Measurements from ENCODE around the gene KIF6. TPM values are rescaled to one million over a fixed set of nuclear protein-coding genes. Genes with fewer than 3 reads are reported as not detected.

Gene KIF6
- total and polyA plus RNA-seq, 2 of the 8 experiments (the other 6 are each of a cell fraction or from before 2014, with no cell fraction given), result 0.53 to 0.65 TPM

DNA sequence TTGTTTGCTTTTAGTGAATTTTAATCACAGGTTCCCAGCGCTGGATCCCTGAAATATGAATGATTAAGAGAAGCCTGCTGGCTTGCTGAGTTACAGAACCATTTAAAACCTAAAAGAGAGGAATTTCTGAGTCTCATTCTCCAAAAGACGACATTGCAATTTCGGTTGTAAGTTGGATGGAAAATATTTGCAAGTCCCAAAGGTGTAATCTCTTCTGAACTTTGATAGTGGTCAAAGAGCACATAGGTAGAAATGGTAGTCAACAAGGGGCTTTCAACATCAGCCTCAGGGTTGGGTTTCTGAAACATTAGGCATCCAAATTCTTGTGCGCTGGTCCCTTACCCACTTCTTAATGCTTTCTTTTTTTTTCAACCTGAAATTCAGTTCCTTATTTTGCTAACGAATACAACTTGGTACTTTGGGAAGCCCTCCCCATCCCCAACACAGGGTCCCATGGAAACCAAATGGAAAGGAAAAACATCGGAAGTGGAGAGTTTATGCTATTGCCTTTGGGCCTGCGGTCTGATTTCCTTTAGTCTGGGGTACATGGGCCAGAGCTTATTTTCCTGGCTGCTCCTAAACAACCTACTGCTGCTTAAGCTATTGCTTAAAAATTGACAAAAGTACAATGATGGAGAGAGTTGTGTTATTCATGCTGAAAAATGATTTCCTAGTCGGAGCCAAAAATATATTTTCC lies 285.7 kb downstream of the KIF6 start:
- H2BK12ac ChIP-seq (ENCODE audit: low read depth, low read length), result no peak overlapping the region
- H2AFZ ChIP-seq (ENCODE audit: low read length), result no peak overlapping the region
- no peaks in the 10 kb centered on the region for H3K79me1 ChIP-seq (ENCODE audit: low read depth, low read length)
- no peak overlapping the region for H3K4ac ChIP-seq (replicated peaks; ENCODE audit: insufficient read length, low read depth, low read length)
- H2BK20ac ChIP-seq (ENCODE audit: low read length), result no peak overlapping the region
- no peaks in the 10 kb centered on the region for H3K23me2 ChIP-seq (ENCODE audit: low read depth, low read length)
- no peak overlapping the region for H3K4me2 ChIP-seq (ENCODE audit: insufficient read depth in 1 of 2, low read depth in 2 of 2, low read length in 2 of 2)
- H4K91ac ChIP-seq (replicated peaks; ENCODE audit: insufficient read length, low read length), result no peak overlapping the region
- H3K9ac ChIP-seq (replicated peaks in 1 of 4; ENCODE audit: extremely low read depth in 1 of 4, low read depth in 3 of 4, low read length in 3 of 4), result no peak overlapping the region
- ChIA-PET POLR2A (ENCODE audit: partially characterized antibody) (interaction anchor here (0.7 kb wide), 1 partner anchor 27 kb away, joined by 3 read pairs; no protein-coding TSS in a partner anchor), CTCF (ENCODE audit: partially characterized antibody) (interaction anchor here (3.1 kb wide), 1 partner anchor 11 kb away, joined by 18 read pairs; no protein-coding TSS in a partner anchor)
- H4K20me1 ChIP-seq (replicated peaks in 1 of 2; ENCODE audit: control insufficient read depth in 1 of 2, insufficient read depth in 2 of 2, low read length in 2 of 2), result no peaks in the 10 kb centered on the region
- H3K27me3 ChIP-seq (replicated peaks in 1 of 4; ENCODE audit: control insufficient read depth in 3 of 4, extremely low read depth in 1 of 4, insufficient read depth in 3 of 4, low read length in 3 of 4), result peaks cover 0 to 1% (median 0%) of the 10 kb centered on the region in 4 experiments; a peak in 1 of 7 replicates
- no peak overlapping the region for H3K56ac ChIP-seq (replicated peaks; ENCODE audit: insufficient read length, low read depth, low read length)
- H3K18ac ChIP-seq (ENCODE audit: extremely low read depth, low read length), result no peak overlapping the region
- H2BK120ac ChIP-seq (replicated peaks; ENCODE audit: low read depth, low read length), result no peak overlapping the region
- no peak overlapping the region for H3K23ac ChIP-seq (ENCODE audit: insufficient read length)
- no peak overlapping the region for H2BK5ac ChIP-seq (ENCODE audit: low read depth, low read length)
- H3K79me2 ChIP-seq (ENCODE audit: control insufficient read depth in 1 of 2, insufficient read depth in 2 of 2, low read length in 2 of 2), result no peaks in the 10 kb centered on the region
- H3K27ac ChIP-seq (ENCODE audit: low read depth, low read length), result no peak overlapping the region
- no peaks in the 10 kb centered on the region for H3K4me1 ChIP-seq (replicated peaks in 1 of 4; ENCODE audit: control insufficient read depth in 3 of 4, insufficient read depth in 4 of 4, low read length in 3 of 4)
- no peak overlapping the region for H2AK5ac ChIP-seq (ENCODE audit: low read depth, low read length)
- no peak overlapping the region for H2BK15ac ChIP-seq (ENCODE audit: low read length)
- no peak for FAIRE-seq
- H4K8ac ChIP-seq (ENCODE audit: extremely low read depth, insufficient read depth, low read length), result no peak overlapping the region
- peak in 1 of 2 experiments; percentile 22 for DNase-seq (ENCODE audit: low read depth in 1 of 2, low spot score in 2 of 2)
- no peak overlapping the region for H3K14ac ChIP-seq (ENCODE audit: insufficient read length)
- no peaks in the 10 kb centered on the region for H3K9me3 ChIP-seq (ENCODE audit: insufficient read depth in 2 of 2, low read depth in 1 of 2, low read length in 1 of 2)
- 90% methylated on average over 8 of the region's 8 CpGs; no CpG with 5 or more reads in 1 of the 2 experiments for WGBS, 2 experiments (ENCODE audit: extremely low coverage in 1 of 2, insufficient coverage in 1 of 2, insufficient read length in 1 of 2, insufficient replicate concordance in 2 of 2, low coverage in 1 of 2, low lambda C conversion rate in 2 of 2, missing lambda C conversion rate in 1 of 2)
- H3K36me3 ChIP-seq (ENCODE audit: control insufficient read depth in 2 of 4, insufficient read depth in 4 of 4, low read length in 3 of 4), result no peaks in the 10 kb centered on the region
- no peak overlapping the region for H3K4me3 ChIP-seq (ENCODE audit: extremely low read depth in 1 of 4, insufficient read depth in 2 of 4, low read depth in 3 of 4, low read length in 4 of 4)
- H4K5ac ChIP-seq (ENCODE audit: insufficient read length, low read depth, low read length), result no peak overlapping the region
- TF ChIP-seq CHD1 (IDR thresholded peaks at IDR 0.05; ENCODE audit: low read depth, low read length) (no peak), TEAD4 (IDR thresholded peaks at IDR 0.05; ENCODE audit: low read depth, low read length) (no peak), YY1 (IDR thresholded peaks at IDR 0.05; ENCODE audit: low read depth, low read length) (no peak), CREB1 (IDR thresholded peaks at IDR 0.05) (no peak), SIX5 (IDR thresholded peaks at IDR 0.05; ENCODE audit: low read depth, low read length) (no peak), BACH1 (IDR thresholded peaks at IDR 0.05; ENCODE audit: low read length) (no peak), SP1 (IDR thresholded peaks at IDR 0.05; ENCODE audit: low read depth, low read length) (no peak), PHF8 (conservative IDR thresholded peaks at IDR 0.05; ENCODE audit: low read depth, low read length) (no peak), TAF1 (IDR thresholded peaks at IDR 0.05; ENCODE audit: low read depth, low read length) (no peak), POU5F1 (IDR thresholded peaks at IDR 0.05; ENCODE audit: low read depth, low read length) (no peak), SRF (IDR thresholded peaks at IDR 0.05; ENCODE audit: low read depth, low read length) (no peak), SP4 (IDR thresholded peaks at IDR 0.05; ENCODE audit: low read length) (no peak), RNF2 (IDR thresholded peaks at IDR 0.05; ENCODE audit: borderline replicate concordance, low read depth, low read length, missing control alignments, poor library complexity, severe bottlenecking) (no peak), ASH2L (IDR thresholded peaks at IDR 0.05; ENCODE audit: low read length) (no peak), FOSL1 (IDR thresholded peaks at IDR 0.05; ENCODE audit: insufficient read depth, low read depth, low read length) (no peak)

Measured in H1 (cell line).